IMR-90 (cell line): Measurements from ENCODE around the gene CD1B. TPM values are rescaled to one million over a fixed set of nuclear protein-coding genes. Genes with fewer than 3 reads are reported as not detected.

ENCODE experiments used
- ATAC-seq: fragments of 200-7000 bp; cut with Tn5 transposase; 2 replicates; pipeline ENCODE4 v1.9.1; 2020; ENCODE audit warnings: low read depth, mild to moderate bottlenecking, moderate library complexity
- BruUV-seq: library from RNA; stranded (reverse); fragments of 400-500 nt; replicated peaks from 2 replicates; lab custom pipeline; 2021; lab: Mats Ljungman, UMichigan
- CTCF ChIA-PET: fragments of 300-600 bp; formaldehyde crosslinking; extraction: SDS; loops from one replicate; lab custom pipeline; 2021; ENCODE audit warnings: antibody characterized with exemption; lab: Yijun Ruan, JAX
- POLR2A ChIA-PET: fragments of 300-600 bp; sonication (Branson Sonifier 250); formaldehyde crosslinking; loops from one replicate; lab custom pipeline; 2022; ENCODE audit warnings: antibody characterized with exemption; ENCODE audit not compliant: unreplicated experiment; lab: Charles Lee
- DNase-seq: peaks from one replicate; pipeline ENCODE4 v3.0.0; 2013
- H2AFZ ChIP-seq: replicated peaks from 2 replicates; pipeline ENCODE3; 2013; ENCODE audit warnings: low read length, mild to moderate bottlenecking; ENCODE audit not compliant: poor library complexity
- H2AK5ac ChIP-seq: 2 replicates; pipeline ENCODE4 v1.6.1; 2013; ENCODE audit warnings: low read depth, low read length, inconsistent platforms
- H2AK9ac ChIP-seq: replicated peaks from 2 replicates; pipeline ENCODE3; 2013; ENCODE audit warnings: mild to moderate bottlenecking, low read depth, low read length, moderate library complexity; ENCODE audit not compliant: poor library complexity
- H2BK120ac ChIP-seq: 2 replicates; pipeline ENCODE4 v1.6.1; 2013; ENCODE audit warnings: low read depth, low read length, inconsistent platforms
- H2BK15ac ChIP-seq: 3 replicates; pipeline ENCODE4 v1.6.1; 2013; ENCODE audit warnings: low read depth, low read length, inconsistent platforms
- H2BK20ac ChIP-seq: 2 replicates; pipeline ENCODE4 v1.6.1; 2013; ENCODE audit warnings: low read depth, mild to moderate bottlenecking, inconsistent platforms, low read length, moderate library complexity
- H2BK5ac ChIP-seq: 2 replicates; pipeline ENCODE4 v1.6.1; 2013; ENCODE audit warnings: mild to moderate bottlenecking, low read depth, low read length, inconsistent platforms; ENCODE audit not compliant: poor library complexity, severe bottlenecking
- H3K14ac ChIP-seq: replicated peaks from 2 replicates; pipeline ENCODE4 v1.6.1; 2013; ENCODE audit warnings: low read depth, low read length, inconsistent platforms
- H3K18ac ChIP-seq: 2 replicates; pipeline ENCODE4 v1.6.1; 2013; ENCODE audit warnings: low read depth, low read length, control low read depth
- H3K23ac ChIP-seq: 2 replicates; pipeline ENCODE4 v1.6.1; 2013; ENCODE audit warnings: low read depth, low read length, inconsistent platforms
- H3K27ac ChIP-seq: 2 replicates; pipeline ENCODE4 v1.5.1; 2013; ENCODE audit warnings: mild to moderate bottlenecking, control low read depth, low read length; ENCODE audit not compliant: insufficient read depth
- H3K27me3 ChIP-seq: 2 replicates; pipeline ENCODE4 v1.6.1; 2013; ENCODE audit warnings: low read length; ENCODE audit not compliant: control insufficient read depth, insufficient read depth
- H3K36me3 ChIP-seq: 2 replicates; pipeline ENCODE4 v1.6.1; 2013; ENCODE audit warnings: low read length, mixed read lengths; ENCODE audit not compliant: control insufficient read depth, insufficient read depth
- H3K4ac ChIP-seq: 2 replicates; pipeline ENCODE4 v1.6.1; 2013; ENCODE audit warnings: low read depth, low read length, inconsistent platforms
- H3K4me1 ChIP-seq: 2 replicates; pipeline ENCODE4 v1.6.1; 2013; ENCODE audit warnings: low read length, mixed read lengths; ENCODE audit not compliant: control insufficient read depth, insufficient read depth
- H3K4me2 ChIP-seq: 2 replicates; pipeline ENCODE4 v1.6.1; 2013; ENCODE audit warnings: low read depth, mild to moderate bottlenecking, control low read depth, low read length, moderate library complexity
- H3K4me3 ChIP-seq: 2 replicates; pipeline ENCODE4 v1.5.1; 2013; ENCODE audit warnings: low read depth, mild to moderate bottlenecking, control low read depth, low read length, moderate library complexity; ENCODE audit not compliant: insufficient read depth
- H3K56ac ChIP-seq: 2 replicates; pipeline ENCODE4 v1.6.1; 2013; ENCODE audit warnings: low read length, inconsistent platforms; ENCODE audit not compliant: insufficient read depth; ENCODE audit errors: extremely low read depth
- H3K79me1 ChIP-seq, 2 experiments: 2 replicates each; pipeline ENCODE4 v1.6.1; 2013; ENCODE audit warnings: low read length in 2 of 2, inconsistent platforms in 1 of 2, low read depth in 1 of 2
- H3K9ac ChIP-seq: 2 replicates; pipeline ENCODE4 v1.6.1; 2013; ENCODE audit warnings: low read depth, low read length, control low read depth
- H3K9me1 ChIP-seq: 2 replicates; pipeline ENCODE4 v1.6.1; 2013; ENCODE audit warnings: low read length, inconsistent platforms; ENCODE audit not compliant: insufficient read depth
- H3K9me3 ChIP-seq: 2 replicates; pipeline ENCODE4 v1.6.1; 2013; ENCODE audit warnings: low read length; ENCODE audit not compliant: control insufficient read depth, insufficient read depth
- H4K20me1 ChIP-seq: 2 replicates; pipeline ENCODE4 v1.6.1; 2013; ENCODE audit warnings: low read length, inconsistent platforms; ENCODE audit not compliant: insufficient read depth
- H4K5ac ChIP-seq: 2 replicates; pipeline ENCODE4 v1.6.1; 2013; ENCODE audit warnings: mild to moderate bottlenecking, low read depth, low read length, control low read depth
- H4K8ac ChIP-seq, 2 experiments: 2 replicates each; pipeline ENCODE4 v1.6.1; 2013; ENCODE audit warnings: low read depth in 2 of 2, low read length in 2 of 2, control low read depth in 1 of 2, inconsistent platforms in 1 of 2
- H4K91ac ChIP-seq: 2 replicates; pipeline ENCODE4 v1.6.1; 2013; ENCODE audit warnings: low read depth, low read length, inconsistent platforms; ENCODE audit not compliant: insufficient read depth
- BHLHE40 ChIP-seq: fragments of 150-350 bp; IDR thresholded peaks from 2 replicates; pipeline ENCODE4 v1.6.1; 2016; ENCODE audit warnings: mild to moderate bottlenecking, low read depth, low read length
- CEBPB ChIP-seq: IDR thresholded peaks from 2 replicates; pipeline ENCODE4 v1.6.1; 2012; ENCODE audit warnings: low read depth, low read length, improper control_type of control experiment
- FOS ChIP-seq: fragments of 150-350 bp; IDR thresholded peaks from 2 replicates; pipeline ENCODE4 v1.6.1; 2016; ENCODE audit warnings: low read depth, low read length
- MAFK ChIP-seq: IDR thresholded peaks from 2 replicates; pipeline ENCODE4 v1.6.1; 2012; ENCODE audit warnings: low read depth, low read length, improper control_type of control experiment
- MAZ ChIP-seq: IDR thresholded peaks from 2 replicates; pipeline ENCODE4 v1.6.1; 2012; ENCODE audit warnings: low read depth, mild to moderate bottlenecking, low read length, improper control_type of control experiment, moderate library complexity, borderline replicate concordance
- NFE2L2 ChIP-seq: fragments of 150-350 bp; IDR thresholded peaks from 2 replicates; pipeline ENCODE4 v1.6.1; 2016; ENCODE audit warnings: low read depth, mild to moderate bottlenecking, low read length
- POLR2A ChIP-seq: IDR thresholded peaks from 2 replicates; pipeline ENCODE4 v1.6.1; 2012; ENCODE audit warnings: mild to moderate bottlenecking, low read depth, low read length
- RAD21 ChIP-seq: IDR thresholded peaks from 2 replicates; pipeline ENCODE4 v1.6.1; 2012; ENCODE audit warnings: low read length, improper control_type of control experiment
- SMC3 ChIP-seq: fragments of 150-350 bp; IDR thresholded peaks from 2 replicates; pipeline ENCODE4 v1.6.1; 2016; ENCODE audit warnings: low read depth, mild to moderate bottlenecking, antibody characterized with exemption, low read length, moderate library complexity
- USF2 ChIP-seq: fragments of 150-350 bp; IDR thresholded peaks from 2 replicates; pipeline ENCODE4 v1.6.1; 2017; ENCODE audit warnings: mild to moderate bottlenecking, antibody characterized with exemption, low read length, low read depth
- WGBS, 2 experiments: methylation state at CpG; one replicate each; pipeline versions ENCODE4 v1.1.5 to v1.1.7; 2013; ENCODE audit warnings: missing lambda C conversion rate in 2 of 2; ENCODE audit not compliant: insufficient read length in 1 of 2; ENCODE audit errors: extremely low coverage in 2 of 2; 5-methylcytosine and 5-hydroxymethylcytosine counted together
- dilution Hi-C: fragments of 300-500 bp; cut with HindIII; formaldehyde crosslinking; loops from one replicate; pipeline ENCODE4 v1.14.3; 2018; ENCODE audit warnings: low sequenced_read_pairs; ENCODE audit not compliant: unreplicated experiment
- in situ Hi-C: fragments of 300-500 bp; cut with MboI; formaldehyde crosslinking; loops from 3 replicates; pipeline ENCODE4 v1.14.3; 2019; ENCODE audit warnings: low sequenced_read_pairs, inconsistent platforms, mixed read lengths
- intact Hi-C: fragments of 100-400 bp; cut with micrococcal nuclease; formaldehyde crosslinking; loops from 2 replicates; pipeline ENCODE4 v1.10.0; 2022
- polyA plus RNA-seq, 3 experiments: library from polyadenylated mRNA; depleted of rRNA; stranded (reverse); fragments of >200 nt; gene quantifications; 2 replicates each; pipeline ENCODE4 v1.2.3, GENCODE V29; 2012; ENCODE audit warnings: low replicate concordance in 1 of 3
- total RNA-seq: library from RNA; depleted of rRNA; stranded (reverse); fragments of >200 nt; gene quantifications from 2 replicates; pipeline ENCODE4 v1.2.3, GENCODE V29; 2012

The CD1B gene
- total and polyA plus RNA-seq, 2 of the 4 experiments (the other 2 are of a cell fraction), result not detected

GRCh38 chr1:158295791-158296190 lies 35.5 kb downstream of the CD1B start:
- no peak overlapping the region for H3K4ac ChIP-seq
- no peaks in the 10 kb centered on the region for H3K4me1 ChIP-seq
- no peak overlapping the region for H3K4me3 ChIP-seq
- H3K4me2 ChIP-seq, result no peak overlapping the region
- no peak overlapping the region for H3K23ac ChIP-seq
- intact Hi-C loops, result loop anchor here (10.0 kb wide), 1 partner anchor 239 kb away; no protein-coding TSS in a partner anchor
- no peak for TF ChIP-seq NFE2L2
- TF ChIP-seq POLR2A, result no peak
- no peak for TF ChIP-seq MAFK
- TF ChIP-seq FOS, result no peak
- no peak for TF ChIP-seq USF2
- no peak for TF ChIP-seq MAZ
- no peak for TF ChIP-seq RAD21
- TF ChIP-seq BHLHE40, result no peak
- no peak for TF ChIP-seq CEBPB
- no peak for TF ChIP-seq SMC3
- no peaks in the 10 kb centered on the region for H3K9me1 ChIP-seq
- H2BK120ac ChIP-seq, result no peak overlapping the region
- H2AK5ac ChIP-seq, result no peak overlapping the region
- no peak overlapping the region for H4K91ac ChIP-seq
- no TSS peak for BruUV-seq
- no peak overlapping the region for H3K18ac ChIP-seq
- H3K27me3 ChIP-seq, result no peaks in the 10 kb centered on the region
- H2AFZ ChIP-seq, result no peak overlapping the region
- no peak for ATAC-seq
- H2AK9ac ChIP-seq, result no peak overlapping the region
- no peak overlapping the region for H2BK5ac ChIP-seq
- dilution Hi-C loops, result no loop called here
- H3K27ac ChIP-seq, result no peak overlapping the region
- H2BK15ac ChIP-seq, result no peak overlapping the region
- no peaks in the 10 kb centered on the region for H3K79me1 ChIP-seq
- H2BK20ac ChIP-seq, result no peak overlapping the region
- H4K5ac ChIP-seq, result no peak overlapping the region
- no peaks in the 10 kb centered on the region for H4K20me1 ChIP-seq
- no peak for DNase-seq
- WGBS, 2 experiments, result 67% methylated on average over 1 of the region's 2 CpGs; no CpG with 5 or more reads in 1 of the 2 experiments
- CTCF ChIA-PET, result no interaction called here
- no peak overlapping the region for H3K56ac ChIP-seq
- peaks cover 3% of the 10 kb centered on the region; the same call in 1 of the 2 replicates for H3K9me3 ChIP-seq
- H4K8ac ChIP-seq, result no peak overlapping the region
- H3K36me3 ChIP-seq, result no peaks in the 10 kb centered on the region
- no peak overlapping the region for H3K9ac ChIP-seq
- H3K14ac ChIP-seq, result no peak overlapping the region
- in situ Hi-C loops, result no loop called here
- POLR2A ChIA-PET, result no interaction called here
